Neural crest cell (in vitro differentiated cells): ENCODE measurements around the gene DEF6. TPM values are rescaled to one million over a fixed set of nuclear protein-coding genes. Genes with fewer than 3 reads are reported as not detected.

ENCODE experiments used
- DNase-seq: peaks from one replicate; pipeline ENCODE4 v3.0.0; 2021; ENCODE audit warnings: low read depth, mixed read lengths, low spot score
- H3K27ac Mint-ChIP-seq: one replicate; pipeline ENCODE4 v1.8.0; 2021; ENCODE audit warnings: mild to moderate bottlenecking, mixed read lengths; ENCODE audit not compliant: unreplicated experiment
- H3K27me3 Mint-ChIP-seq: 2 replicates; pipeline ENCODE4 v1.8.0; 2021; ENCODE audit warnings: low read depth, mild to moderate bottlenecking, mixed read lengths
- H3K36me3 Mint-ChIP-seq: 2 replicates; pipeline ENCODE4 v1.8.0; 2021; ENCODE audit warnings: low read depth, mild to moderate bottlenecking, mixed read lengths
- H3K4me1 Mint-ChIP-seq: 2 replicates; pipeline ENCODE4 v1.8.0; 2021; ENCODE audit warnings: mixed read lengths
- H3K4me3 Mint-ChIP-seq: one replicate; pipeline ENCODE4 v1.8.0; 2021; ENCODE audit warnings: mild to moderate bottlenecking, mixed read lengths
- H3K9me3 Mint-ChIP-seq: 2 replicates; pipeline ENCODE4 v1.8.0; 2021; ENCODE audit warnings: mixed read lengths
- total RNA-seq: library from RNA; stranded (reverse); gene quantifications from 2 replicates; pipeline ENCODE4 v1.2.1, GENCODE V29; 2021
- TF ChIP-seq, protein P1 (sequence below): fragments of 200-600 bp; sonication (generic); conservative IDR thresholded peaks from 2 replicates; pipeline ENCODE4 v1.5.0; 2021; ENCODE audit warnings: antibody characterized with exemption, mild to moderate bottlenecking

The DEF6 gene
- total RNA-seq, 1 donor from 2014 or later: 1.9 TPM

DNA sequence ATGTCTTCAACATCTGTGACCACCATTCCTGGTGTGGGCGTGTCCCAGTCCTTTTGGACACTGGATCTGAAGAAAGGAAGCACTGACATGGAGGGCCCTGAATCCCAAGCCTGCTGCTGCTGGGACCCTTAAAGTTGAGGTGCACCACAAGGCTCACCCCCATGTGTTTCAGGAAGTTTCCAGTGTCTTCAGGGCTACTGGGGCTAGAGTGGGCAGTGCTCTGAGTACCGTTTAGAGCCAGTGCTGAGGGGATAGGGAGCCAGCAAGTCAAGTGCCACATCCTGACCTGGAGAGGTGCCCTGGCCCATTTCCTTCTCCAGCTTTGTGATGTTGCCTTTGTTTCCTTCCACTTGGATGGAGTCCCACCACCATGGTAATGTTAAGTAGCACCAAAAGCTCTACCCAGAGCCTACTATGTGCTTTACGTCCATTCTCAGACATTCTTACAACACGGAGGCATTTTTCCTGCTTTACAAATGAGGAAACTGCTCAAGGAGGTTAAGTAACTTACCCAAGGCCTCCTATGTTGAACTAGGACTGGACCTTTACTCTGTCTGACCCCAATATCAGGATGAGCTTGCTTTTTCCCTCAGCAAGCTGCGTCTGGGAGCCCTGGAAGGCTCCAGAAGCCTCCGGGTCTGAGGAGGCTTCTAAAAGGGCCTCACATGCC lies 552 bp upstream of the DEF6 start:
- Mint-ChIP-seq H3K4me1 (peaks cover 5% of the 10 kb centered on the region), H3K27me3 (no peaks in the 10 kb centered on the region), H3K27ac (no peak overlapping the region), H3K36me3 (peaks cover 4% of the 10 kb centered on the region), H3K4me3 (no peak overlapping the region), H3K9me3 (no peaks in the 10 kb centered on the region)
- TF ChIP-seq, protein P1, sequence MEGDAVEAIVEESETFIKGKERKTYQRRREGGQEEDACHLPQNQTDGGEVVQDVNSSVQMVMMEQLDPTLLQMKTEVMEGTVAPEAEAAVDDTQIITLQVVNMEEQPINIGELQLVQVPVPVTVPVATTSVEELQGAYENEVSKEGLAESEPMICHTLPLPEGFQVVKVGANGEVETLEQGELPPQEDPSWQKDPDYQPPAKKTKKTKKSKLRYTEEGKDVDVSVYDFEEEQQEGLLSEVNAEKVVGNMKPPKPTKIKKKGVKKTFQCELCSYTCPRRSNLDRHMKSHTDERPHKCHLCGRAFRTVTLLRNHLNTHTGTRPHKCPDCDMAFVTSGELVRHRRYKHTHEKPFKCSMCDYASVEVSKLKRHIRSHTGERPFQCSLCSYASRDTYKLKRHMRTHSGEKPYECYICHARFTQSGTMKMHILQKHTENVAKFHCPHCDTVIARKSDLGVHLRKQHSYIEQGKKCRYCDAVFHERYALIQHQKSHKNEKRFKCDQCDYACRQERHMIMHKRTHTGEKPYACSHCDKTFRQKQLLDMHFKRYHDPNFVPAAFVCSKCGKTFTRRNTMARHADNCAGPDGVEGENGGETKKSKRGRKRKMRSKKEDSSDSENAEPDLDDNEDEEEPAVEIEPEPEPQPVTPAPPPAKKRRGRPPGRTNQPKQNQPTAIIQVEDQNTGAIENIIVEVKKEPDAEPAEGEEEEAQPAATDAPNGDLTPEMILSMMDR: no peak
- DNase-seq: no peak

DNA sequence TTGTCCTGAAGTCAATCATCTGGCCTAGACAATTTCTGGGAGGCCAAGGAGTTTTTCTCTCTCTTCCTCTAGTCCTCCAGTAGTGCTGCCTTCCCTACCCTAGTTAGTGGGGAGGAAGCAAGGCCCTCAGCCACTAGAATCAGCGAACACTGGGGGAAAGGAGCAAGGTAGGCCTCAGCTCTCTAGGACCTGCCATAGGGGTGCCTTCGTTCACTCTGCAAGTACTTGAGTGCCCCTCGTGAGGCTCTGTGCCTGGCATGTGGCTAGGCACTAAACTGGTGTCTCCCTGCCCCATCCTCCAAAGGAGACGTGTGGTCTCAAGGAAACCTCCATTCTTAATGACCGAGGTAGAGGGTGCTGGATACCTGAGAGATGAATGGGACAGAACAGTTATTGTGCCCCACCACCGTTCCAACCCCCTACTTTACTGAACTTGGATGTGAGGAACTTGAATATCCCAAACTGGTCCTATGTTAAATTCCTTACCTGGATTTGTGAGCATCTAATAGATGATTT lies 1.1 kb downstream of the DEF6 start:
- DNase-seq: no peak
- peaks cover 17% of the 10 kb centered on the region for H3K4me1 Mint-ChIP-seq
- H3K9me3 Mint-ChIP-seq: no peaks in the 10 kb centered on the region
- H3K4me3 Mint-ChIP-seq: no peak overlapping the region
- no peaks in the 10 kb centered on the region for H3K27me3 Mint-ChIP-seq
- no peak overlapping the region for H3K27ac Mint-ChIP-seq
- TF ChIP-seq, protein P1: no peak
- H3K36me3 Mint-ChIP-seq: peaks cover 4% of the 10 kb centered on the region

DNA sequence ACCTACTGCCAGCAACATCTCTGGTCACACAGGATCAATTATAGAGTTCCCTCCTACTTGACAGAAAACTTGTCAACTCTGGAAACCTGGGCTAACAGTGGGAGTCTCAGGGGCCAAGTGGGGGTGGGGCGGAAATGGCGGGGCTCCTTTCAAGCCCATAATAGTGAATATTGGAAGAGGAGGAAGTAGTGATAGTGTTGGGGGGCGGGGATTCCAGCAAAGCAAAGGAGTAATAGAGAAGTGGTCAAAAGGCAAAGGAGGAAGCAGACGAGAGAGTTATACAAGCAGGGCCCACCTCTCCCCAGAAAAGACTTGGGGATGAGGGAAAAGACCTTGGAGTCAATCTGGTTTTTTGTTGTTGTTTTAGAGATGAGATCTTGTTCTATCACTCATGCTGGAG lies 2.1 kb downstream of the DEF6 start:
- peak overlapping the region; percentile 13 for H3K27ac Mint-ChIP-seq

DNA sequence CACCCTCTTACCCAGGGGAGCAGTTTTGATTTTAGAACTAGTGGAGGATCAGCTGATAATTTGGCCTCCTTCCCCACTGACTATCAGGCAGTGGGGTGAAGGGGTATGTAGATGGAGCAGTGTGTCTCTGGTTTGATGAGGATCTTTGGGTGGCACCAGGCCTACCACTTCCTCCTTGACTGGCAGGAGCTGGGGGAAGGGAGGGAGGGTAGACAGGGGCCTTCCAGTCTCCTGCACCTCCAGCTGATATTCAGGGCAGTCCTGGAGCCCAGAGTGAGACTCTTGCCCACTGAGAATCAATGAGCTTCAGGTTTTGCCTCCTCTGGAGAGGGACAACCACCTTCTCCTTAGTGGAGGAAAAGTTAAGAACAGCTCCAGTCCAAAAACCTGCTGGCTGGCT lies 3.2 kb downstream of the DEF6 start:
- no peak overlapping the region for H3K27ac Mint-ChIP-seq
- peaks cover 23% of the 10 kb centered on the region for H3K4me1 Mint-ChIP-seq
- H3K27me3 Mint-ChIP-seq: no peaks in the 10 kb centered on the region
- H3K9me3 Mint-ChIP-seq: no peaks in the 10 kb centered on the region
- H3K36me3 Mint-ChIP-seq: no peaks in the 10 kb centered on the region
- DNase-seq: no peak
- no peak overlapping the region for H3K4me3 Mint-ChIP-seq
- TF ChIP-seq, protein P1: no peak

More for the DNA sequence above, 2.1 kb downstream of the DEF6 start:
- TF ChIP-seq, protein P1: no peak
- no peaks in the 10 kb centered on the region for H3K9me3 Mint-ChIP-seq
- H3K4me1 Mint-ChIP-seq: peaks cover 23% of the 10 kb centered on the region
- no peaks in the 10 kb centered on the region for H3K27me3 Mint-ChIP-seq
- DNase-seq: no peak
- H3K4me3 Mint-ChIP-seq: no peak overlapping the region
- no peaks in the 10 kb centered on the region for H3K36me3 Mint-ChIP-seq

DNA sequence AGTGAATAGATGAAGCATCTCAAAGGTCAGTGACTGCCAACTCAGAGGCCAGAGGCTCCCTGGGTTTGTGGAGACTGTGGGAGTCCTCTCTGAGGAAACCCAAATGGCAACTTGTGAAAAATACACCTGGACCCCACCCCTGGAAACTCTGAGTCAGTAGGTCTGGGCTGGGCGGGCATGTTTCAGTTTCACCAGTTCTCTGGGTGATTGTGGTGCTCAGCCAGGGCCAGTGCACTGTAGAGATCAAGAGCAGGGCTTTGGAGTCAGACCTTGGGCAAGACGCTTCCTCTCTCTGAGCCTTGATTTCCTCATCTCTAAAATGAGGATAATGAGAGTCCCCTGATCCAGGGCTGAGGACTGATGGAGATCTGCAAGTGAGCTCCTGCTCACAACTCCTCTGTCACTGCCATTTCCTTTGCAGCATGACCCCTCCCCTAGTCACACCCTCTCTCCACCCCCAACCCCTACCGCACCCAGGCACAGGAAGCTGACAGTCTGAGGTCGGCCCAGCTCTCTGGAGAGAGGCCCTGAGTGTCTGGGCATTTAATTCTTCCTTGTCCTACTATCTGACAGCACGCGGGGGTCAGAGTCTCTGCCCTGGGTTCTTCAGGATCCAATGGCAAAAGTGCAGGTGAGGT lies 5.1 kb downstream of the DEF6 start:
- TF ChIP-seq, protein P1: no peak
- H3K9me3 Mint-ChIP-seq: no peaks in the 10 kb centered on the region
- H3K36me3 Mint-ChIP-seq: no peaks in the 10 kb centered on the region
- no peak overlapping the region for H3K4me3 Mint-ChIP-seq
- peaks cover 23% of the 10 kb centered on the region for H3K4me1 Mint-ChIP-seq
- no peak for DNase-seq
- H3K27ac Mint-ChIP-seq: no peak overlapping the region
- H3K27me3 Mint-ChIP-seq: no peaks in the 10 kb centered on the region
